Kidney tubule cell (primary cell): ENCODE data around the gene PKNOX1.
"Not testable (repeated sequence)": the region's sequence is repeated elsewhere in the genome, so short reads cannot be mapped to it uniquely, and the experiment has no call there.

Experiments used
- DNase-seq: peaks from one replicate; pipeline ENCODE4 v3.0.0-alpha.2; 2018; ENCODE audit warnings: low spot score

Gene PKNOX1

GRCh38 chr21:43021191-43021590 is 46.8 kb downstream of the PKNOX1 start:
- DNase-seq = no peak

GRCh38 chr21:43021756-43022600 is 47.6 kb downstream of the PKNOX1 start:
- DNase-seq = no peak

- no peak for DNase-seq
Measured at GRCh38 chr21:43023175-43023574, 48.8 kb downstream of the PKNOX1 start.

- DNase-seq = no peak
Measured at GRCh38 chr21:43024439-43025136, 50.2 kb downstream of the PKNOX1 start.

- DNase-seq = peak; percentile 90
Measured at GRCh38 chr21:43025636-43026180, 51.3 kb downstream of the PKNOX1 start.

- no peak for DNase-seq
Measured at GRCh38 chr21:43027846-43028731, 53.7 kb downstream of the PKNOX1 start.

GRCh38 chr21:43029785-43030184 is 55.4 kb downstream of the PKNOX1 start:
- DNase-seq = no peak

- DNase-seq = no peak
Measured at GRCh38 chr21:43031121-43031619, 56.8 kb downstream of the PKNOX1 start.

- DNase-seq = no peak
Measured at GRCh38 chr21:43034101-43034500, 59.7 kb downstream of the PKNOX1 start.

- DNase-seq = no peak
Measured at GRCh38 chr21:43034826-43035225, 60.5 kb downstream of the PKNOX1 start.

- DNase-seq = not testable (repeated sequence)
Measured at GRCh38 chr21:43036889-43037288, 62.5 kb downstream of the PKNOX1 start.

- DNase-seq = not testable (repeated sequence)
Measured at GRCh38 chr21:43037918-43038658, 63.7 kb downstream of the PKNOX1 start.

- not testable (repeated sequence) for DNase-seq
Measured at GRCh38 chr21:43038659-43039044, 64.3 kb downstream of the PKNOX1 start.

- DNase-seq = not testable (repeated sequence)
Measured at GRCh38 chr21:43042169-43042568, 67.8 kb downstream of the PKNOX1 start.

GRCh38 chr21:43043291-43043690 is 68.9 kb downstream of the PKNOX1 start:
- DNase-seq = not testable (repeated sequence)

- not testable (repeated sequence) for DNase-seq
Measured at GRCh38 chr21:43044547-43044946, 70.2 kb downstream of the PKNOX1 start.

GRCh38 chr21:43045165-43045875 is 71.0 kb downstream of the PKNOX1 start:
- DNase-seq = not testable (repeated sequence)

GRCh38 chr21:43045876-43046821 is 71.8 kb downstream of the PKNOX1 start:
- not testable (repeated sequence) for DNase-seq

GRCh38 chr21:43053112-43053511 is 78.8 kb downstream of the PKNOX1 start:
- not testable (repeated sequence) for DNase-seq
